GM13977 (cell line): Measurements from ENCODE around the gene KRTAP9-7.
"Not testable (repeated sequence)": the region's sequence is repeated elsewhere in the genome, so short reads cannot be mapped to it uniquely, and the experiment has no call there.

Experiments
- DNase-seq: peaks from one replicate; pipeline ENCODE4 v3.0.0; 2012; ENCODE audit warnings: low spot score
- in situ Hi-C: fragments of 300-500 bp; cut with MboI; formaldehyde crosslinking; loops from one replicate; pipeline ENCODE4 v1.12.0; 2022; ENCODE audit warnings: low sequenced_read_pairs, low pct_unique_long_range_greater_than_20kb, mixed read lengths, inconsistent platforms; ENCODE audit not compliant: unreplicated experiment
- TF ChIP-seq, protein P1 (sequence below): IDR thresholded peaks from 2 replicates; pipeline ENCODE4 v1.5.1; 2012; ENCODE audit warnings: mild to moderate bottlenecking, control low read depth; ENCODE audit not compliant: insufficient read depth; ENCODE audit errors: extremely low read depth, missing control alignments

KRTAP9-7 gene, protein sequence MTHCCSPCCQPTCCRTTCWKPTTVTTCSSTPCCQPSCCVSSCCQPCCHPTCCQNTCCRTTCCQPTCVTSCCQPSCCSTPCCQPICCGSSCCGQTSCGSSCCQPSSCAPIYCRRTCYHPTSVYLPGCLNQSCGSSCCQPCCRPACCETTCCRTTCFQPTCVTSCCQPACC

DNA sequence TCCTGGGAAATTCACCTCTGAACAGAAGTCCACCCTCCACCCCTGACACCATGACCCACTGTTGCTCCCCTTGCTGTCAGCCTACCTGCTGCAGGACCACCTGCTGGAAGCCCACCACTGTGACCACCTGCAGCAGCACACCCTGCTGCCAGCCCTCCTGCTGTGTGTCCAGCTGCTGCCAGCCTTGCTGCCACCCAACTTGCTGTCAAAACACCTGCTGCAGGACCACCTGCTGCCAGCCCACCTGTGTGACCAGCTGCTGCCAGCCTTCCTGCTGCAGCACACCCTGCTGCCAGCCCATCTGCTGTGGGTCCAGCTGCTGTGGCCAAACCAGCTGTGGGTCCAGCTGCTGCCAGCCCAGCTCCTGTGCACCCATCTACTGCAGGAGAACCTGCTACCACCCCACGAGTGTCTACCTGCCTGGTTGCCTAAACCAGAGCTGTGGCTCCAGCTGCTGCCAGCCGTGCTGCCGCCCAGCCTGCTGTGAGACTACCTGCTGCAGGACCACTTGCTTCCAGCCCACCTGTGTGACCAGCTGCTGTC lies at the start of gene KRTAP9-7:
Gene KRTAP9-7, plus strand, starts transcription at position 51 of the 543 bp plus-strand sequence. Its CDS starts 0 bp downstream, at position 51.
- in situ Hi-C loops = not testable (repeated sequence)

DNA sequence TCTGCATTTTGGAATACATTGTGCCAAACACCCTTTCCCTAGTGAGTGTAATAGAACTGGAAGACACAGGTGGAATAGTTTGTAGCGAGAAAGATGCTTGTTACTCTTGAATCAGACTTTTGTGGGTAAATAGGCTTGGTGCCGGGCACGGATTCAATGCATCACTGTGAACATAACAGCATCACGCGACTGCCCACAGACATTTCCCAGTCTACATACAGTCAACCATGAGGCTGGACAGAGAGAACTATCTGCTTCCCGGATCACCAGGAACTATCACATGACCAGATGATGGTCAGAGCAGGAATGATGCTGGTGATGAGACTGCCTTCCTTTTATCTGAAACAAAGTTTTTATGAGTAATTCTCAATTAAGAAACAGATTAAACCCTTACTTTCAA lies 49.4 kb upstream of the KRTAP9-7 start:
- TF ChIP-seq, protein P1, sequence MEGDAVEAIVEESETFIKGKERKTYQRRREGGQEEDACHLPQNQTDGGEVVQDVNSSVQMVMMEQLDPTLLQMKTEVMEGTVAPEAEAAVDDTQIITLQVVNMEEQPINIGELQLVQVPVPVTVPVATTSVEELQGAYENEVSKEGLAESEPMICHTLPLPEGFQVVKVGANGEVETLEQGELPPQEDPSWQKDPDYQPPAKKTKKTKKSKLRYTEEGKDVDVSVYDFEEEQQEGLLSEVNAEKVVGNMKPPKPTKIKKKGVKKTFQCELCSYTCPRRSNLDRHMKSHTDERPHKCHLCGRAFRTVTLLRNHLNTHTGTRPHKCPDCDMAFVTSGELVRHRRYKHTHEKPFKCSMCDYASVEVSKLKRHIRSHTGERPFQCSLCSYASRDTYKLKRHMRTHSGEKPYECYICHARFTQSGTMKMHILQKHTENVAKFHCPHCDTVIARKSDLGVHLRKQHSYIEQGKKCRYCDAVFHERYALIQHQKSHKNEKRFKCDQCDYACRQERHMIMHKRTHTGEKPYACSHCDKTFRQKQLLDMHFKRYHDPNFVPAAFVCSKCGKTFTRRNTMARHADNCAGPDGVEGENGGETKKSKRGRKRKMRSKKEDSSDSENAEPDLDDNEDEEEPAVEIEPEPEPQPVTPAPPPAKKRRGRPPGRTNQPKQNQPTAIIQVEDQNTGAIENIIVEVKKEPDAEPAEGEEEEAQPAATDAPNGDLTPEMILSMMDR = no peak
- in situ Hi-C loops = no loop called here
- DNase-seq = no peak

More for the DNA sequence above, at the start of gene KRTAP9-7:
- not testable (repeated sequence) for DNase-seq

DNA sequence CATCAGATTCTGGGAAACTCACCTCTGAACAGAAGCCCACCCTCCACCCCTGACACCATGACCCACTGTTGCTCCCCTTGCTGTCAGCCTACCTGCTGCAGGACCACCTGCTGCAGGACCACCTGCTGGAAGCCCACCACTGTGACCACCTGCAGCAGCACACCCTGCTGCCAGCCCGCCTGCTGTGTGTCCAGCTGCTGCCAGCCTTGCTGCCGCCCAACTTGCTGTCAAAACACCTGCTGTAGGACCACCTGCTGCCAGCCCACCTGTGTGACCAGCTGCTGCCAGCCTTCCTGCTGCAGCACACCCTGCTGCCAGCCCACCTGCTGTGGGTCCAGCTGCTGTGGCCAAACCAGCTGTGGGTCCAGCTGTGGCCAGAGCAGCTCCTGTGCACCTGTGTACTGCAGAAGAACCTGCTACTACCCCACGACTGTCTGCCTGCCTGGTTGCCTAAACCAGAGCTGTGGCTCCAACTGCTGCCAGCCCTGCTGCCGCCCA lies 48.9 kb upstream of the KRTAP9-7 start, which contains the start of gene KRTAP9-2:
Gene KRTAP9-2, plus strand, starts transcription at position 51 of the 498 bp plus-strand sequence. Its CDS starts 7 bp downstream, at position 58.
- in situ Hi-C loops, DNase-seq: not testable (repeated sequence)

DNA sequence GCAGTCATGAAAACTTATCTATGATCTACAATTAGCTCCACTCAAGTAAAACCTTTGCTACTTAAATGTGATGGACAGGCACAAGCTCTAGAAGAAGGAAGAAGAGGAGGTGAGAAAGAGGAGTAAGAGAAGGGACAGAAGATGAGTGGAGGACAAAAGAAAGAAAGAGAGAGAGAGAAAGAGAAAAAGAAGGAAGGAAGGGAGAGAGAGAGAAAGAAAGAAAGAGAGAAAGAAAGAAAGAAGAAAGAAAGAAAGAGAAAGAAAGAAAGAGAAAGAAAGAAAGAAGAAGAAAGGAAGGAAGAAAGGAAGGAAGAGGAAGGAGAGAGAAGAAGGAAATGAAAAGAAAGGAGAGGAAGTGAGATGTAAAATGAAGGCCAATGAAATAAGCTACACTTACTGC lies 45.4 kb upstream of the KRTAP9-7 start:
- TF ChIP-seq, protein P1 = no peak
- in situ Hi-C loops = no loop called here
- DNase-seq = no peak

DNA sequence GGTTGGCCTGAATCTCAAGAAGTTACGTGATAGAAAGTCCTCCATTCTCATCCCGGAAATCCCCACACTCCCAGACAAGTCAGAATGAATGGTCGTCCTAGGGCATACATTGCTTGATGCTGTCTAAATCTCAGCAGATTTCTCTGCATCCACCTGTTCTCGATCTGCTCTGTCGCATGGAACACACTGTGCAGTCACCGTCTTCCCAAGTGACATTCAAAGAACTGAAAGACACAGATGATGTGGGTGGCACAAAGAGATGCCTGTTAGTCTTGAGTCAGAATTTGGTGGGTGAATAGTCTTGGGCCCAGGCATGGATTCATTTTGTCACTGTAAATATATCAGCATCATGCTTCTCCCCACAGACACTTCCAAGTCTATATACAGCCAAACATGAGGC lies 43.8 kb upstream of the KRTAP9-7 start:
- in situ Hi-C loops = no loop called here
- TF ChIP-seq, protein P1 = no peak
- no peak for DNase-seq

DNA sequence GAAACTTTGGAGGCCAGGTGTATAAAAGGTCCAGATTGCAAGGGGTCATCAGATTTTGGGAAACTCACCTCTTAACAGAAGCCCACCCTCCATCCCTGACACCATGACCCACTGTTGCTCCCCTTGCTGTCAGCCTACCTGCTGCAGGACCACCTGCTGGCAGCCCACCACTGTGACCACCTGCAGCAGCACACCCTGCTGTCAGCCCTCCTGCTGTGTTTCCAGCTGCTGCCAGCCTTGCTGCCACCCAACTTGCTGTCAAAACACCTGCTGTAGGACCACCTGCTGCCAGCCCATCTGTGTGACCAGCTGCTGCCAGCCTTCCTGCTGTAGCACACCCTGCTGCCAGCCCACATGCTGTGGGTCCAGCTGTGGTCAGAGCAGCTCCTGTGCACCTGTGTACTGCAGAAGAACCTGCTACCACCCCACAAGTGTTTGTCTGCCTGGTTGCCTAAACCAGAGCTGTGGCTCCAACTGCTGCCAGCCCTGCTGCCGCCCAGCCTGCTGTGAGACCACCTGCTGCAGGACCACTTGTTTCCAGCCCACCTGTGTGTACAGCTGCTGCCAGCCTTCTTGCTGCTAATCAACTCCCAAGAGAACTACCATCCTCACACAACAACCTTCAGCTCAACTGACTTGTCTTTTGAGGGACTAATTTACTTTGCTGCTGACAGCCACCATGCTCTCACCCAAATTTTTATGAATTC lies 42.9 kb upstream of the KRTAP9-7 start, which contains the start of gene KRTAP9-3:
Gene KRTAP9-3, plus strand, starts transcription at position 51 of the 707 bp plus-strand sequence. Its CDS starts 53 bp downstream, at position 104.
- DNase-seq, in situ Hi-C loops: not testable (repeated sequence)

DNA sequence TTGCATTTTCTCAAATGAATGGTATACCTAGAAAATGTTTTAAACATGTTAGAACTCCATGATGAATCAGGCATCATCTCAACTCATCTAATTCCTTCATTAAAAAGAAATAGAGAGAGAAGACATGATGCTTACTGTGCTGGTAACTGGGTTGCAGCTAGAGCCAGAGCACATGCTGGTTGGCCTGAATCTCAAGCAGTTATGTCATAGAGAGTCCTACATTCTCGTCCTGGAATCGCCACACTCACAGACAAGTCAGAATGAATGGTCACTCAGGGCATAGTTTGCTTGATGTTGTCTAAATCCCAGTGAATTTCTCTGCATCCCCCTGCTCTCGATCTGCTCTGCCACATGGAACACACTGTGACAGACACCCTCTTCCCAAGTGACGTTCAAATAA lies 38.4 kb upstream of the KRTAP9-7 start:
- in situ Hi-C loops, DNase-seq: not testable (repeated sequence)

DNA sequence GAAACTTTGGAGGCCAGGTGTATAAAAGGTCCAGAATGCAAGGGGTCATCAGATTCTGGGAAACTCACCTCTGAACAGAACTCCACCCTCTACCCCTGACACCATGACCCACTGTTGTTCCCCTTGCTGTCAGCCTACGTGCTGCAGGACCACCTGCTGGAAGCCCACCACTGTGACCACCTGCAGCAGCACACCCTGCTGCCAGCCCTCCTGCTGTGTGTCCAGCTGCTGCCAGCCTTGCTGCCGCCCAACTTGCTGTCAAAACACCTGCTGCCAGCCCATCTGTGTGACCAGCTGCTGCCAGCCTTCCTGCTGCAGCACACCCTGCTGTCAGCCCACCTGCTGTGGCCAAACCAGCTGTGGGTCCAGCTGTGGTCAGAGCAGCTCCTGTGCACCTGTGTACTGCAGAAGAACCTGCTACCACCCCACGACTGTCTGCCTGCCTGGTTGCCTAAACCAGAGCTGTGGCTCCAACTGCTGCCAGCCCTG lies 37.5 kb upstream of the KRTAP9-7 start, which contains the start of gene KRTAP9-8:
Gene KRTAP9-8, plus strand, starts transcription at position 51 of the 489 bp plus-strand sequence. Its CDS starts 53 bp downstream, at position 104.
- DNase-seq, in situ Hi-C loops: not testable (repeated sequence)

DNA sequence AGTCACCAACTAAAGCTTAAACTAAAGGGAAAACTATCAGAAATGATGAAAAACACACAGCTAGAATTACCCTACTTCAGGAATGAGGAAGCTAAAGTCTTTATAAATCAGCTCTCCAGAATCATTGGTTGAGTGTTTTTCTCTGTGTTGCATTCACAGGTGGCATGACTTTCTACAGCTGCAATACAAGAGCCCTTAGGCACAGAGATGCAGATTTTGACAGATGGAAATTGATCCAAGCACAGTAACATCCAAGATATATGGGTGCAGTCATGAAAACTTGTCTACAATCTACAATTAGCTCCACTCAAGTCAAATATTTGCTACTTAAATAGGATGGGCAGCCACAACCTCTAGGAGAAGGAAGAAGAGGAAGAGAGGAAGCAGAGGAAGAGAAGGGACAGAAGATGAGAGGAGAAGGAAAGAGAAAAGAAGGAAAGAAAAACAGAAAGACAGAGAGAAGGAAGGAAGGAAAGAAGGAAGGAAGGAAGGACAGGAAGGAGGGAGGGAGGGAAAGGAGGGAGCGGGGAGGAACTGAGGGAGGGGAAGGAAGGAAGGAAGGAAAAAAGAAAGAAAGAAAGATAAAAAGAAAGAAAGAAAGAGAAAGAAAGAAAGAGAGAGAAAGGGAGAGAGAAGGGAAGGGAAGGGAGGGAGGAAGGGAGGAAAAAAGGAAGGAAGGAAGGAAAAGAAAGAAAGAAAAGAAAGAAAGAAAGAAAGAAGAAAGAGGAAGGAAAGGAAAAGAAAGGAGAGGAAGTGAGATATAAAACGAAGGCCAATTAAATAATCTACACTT lies 28.3 kb upstream of the KRTAP9-7 start:
- DNase-seq, in situ Hi-C loops: not testable (repeated sequence)

DNA sequence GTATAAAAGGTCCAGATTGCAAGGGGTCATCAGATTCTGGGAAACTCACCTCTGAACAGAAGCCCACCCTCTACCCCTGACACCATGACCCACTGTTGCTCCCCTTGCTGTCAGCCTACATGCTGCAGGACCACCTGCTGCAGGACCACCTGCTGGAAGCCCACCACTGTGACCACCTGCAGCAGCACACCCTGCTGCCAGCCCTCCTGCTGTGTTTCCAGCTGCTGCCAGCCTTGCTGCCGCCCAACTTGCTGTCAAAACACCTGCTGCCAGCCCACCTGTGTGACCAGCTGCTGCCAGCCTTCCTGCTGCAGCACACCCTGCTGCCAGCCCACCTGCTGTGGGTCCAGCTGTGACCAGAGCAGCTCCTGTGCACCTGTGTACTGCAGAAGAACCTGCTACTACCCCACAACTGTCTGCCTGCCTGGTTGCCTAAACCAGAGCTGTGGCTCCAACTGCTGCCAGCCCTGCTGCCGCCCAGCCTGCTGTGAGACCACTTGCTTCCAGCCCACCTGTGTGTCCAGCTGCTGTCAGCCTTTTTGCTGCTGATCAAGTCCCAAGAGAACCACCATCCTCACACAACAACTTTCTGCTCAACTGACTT lies 25.8 kb upstream of the KRTAP9-7 start, which contains the start of gene KRTAP9-4:
Gene KRTAP9-4, plus strand, starts transcription at position 51 of the 604 bp plus-strand sequence. Its CDS starts 34 bp downstream, at position 85.
- DNase-seq, in situ Hi-C loops: not testable (repeated sequence)
